HG02571 (cell line): Measurements from ENCODE around the gene QRFPR.
"Not testable (repeated sequence)": the region's sequence is repeated elsewhere in the genome, so short reads cannot be mapped to it uniquely, and the experiment has no call there.

Experiments used
- ATAC-seq: cut with Tn5 transposase; IDR thresholded peaks from one replicate; pipeline ENCODE4 v1.9.1; 2021; ENCODE audit warnings: mild to moderate bottlenecking, moderate library complexity; ENCODE audit not compliant: unreplicated experiment

QRFPR gene

GRCh38 chr4:121380776-121381462 is at the start of gene QRFPR:
TSS of gene QRFPR (minus strand) at chr4:121381018. CDS start at chr4:121380647, 371 bp downstream.
- ATAC-seq, result no peak

- ATAC-seq, result no peak
These were observed 47.9 kb upstream of the QRFPR start for GRCh38 chr4:121428721-121429120.

- no peak for ATAC-seq
These were observed 40.8 kb upstream of the QRFPR start for GRCh38 chr4:121421594-121421993.

- ATAC-seq, result no peak
These were observed 30.4 kb upstream of the QRFPR start for GRCh38 chr4:121411151-121411744.

- not testable (repeated sequence) for ATAC-seq
These were observed 27.7 kb upstream of the QRFPR start for GRCh38 chr4:121408567-121408966.

GRCh38 chr4:121400632-121401031 is 19.8 kb upstream of the QRFPR start:
- no peak for ATAC-seq

- ATAC-seq, result no peak
These were observed 17.3 kb upstream of the QRFPR start for GRCh38 chr4:121397941-121398601.

GRCh38 chr4:121397434-121397833 is 16.6 kb upstream of the QRFPR start:
- ATAC-seq, result no peak

- no peak for ATAC-seq
These were observed 11.7 kb upstream of the QRFPR start for GRCh38 chr4:121392426-121393086.

GRCh38 chr4:121390335-121390734 is 9.5 kb upstream of the QRFPR start:
- no peak for ATAC-seq

- ATAC-seq, result no peak
These were observed 1.5 kb downstream of the QRFPR start for GRCh38 chr4:121379276-121379675.

- no peak for ATAC-seq
These were observed 3.7 kb downstream of the QRFPR start for GRCh38 chr4:121377076-121377475.

- ATAC-seq, result no peak
These were observed 4.3 kb downstream of the QRFPR start for GRCh38 chr4:121376556-121376955.

GRCh38 chr4:121376097-121376496 is 4.7 kb downstream of the QRFPR start:
- ATAC-seq, result no peak

GRCh38 chr4:121375262-121375661 is 5.6 kb downstream of the QRFPR start:
- no peak for ATAC-seq

GRCh38 chr4:121373841-121374240 is 7.0 kb downstream of the QRFPR start:
- no peak for ATAC-seq

GRCh38 chr4:121370729-121371325 is 10.0 kb downstream of the QRFPR start:
- no peak for ATAC-seq

GRCh38 chr4:121360495-121360894 is 20.3 kb downstream of the QRFPR start:
- ATAC-seq, result no peak

- ATAC-seq, result no peak
These were observed 22.3 kb downstream of the QRFPR start for GRCh38 chr4:121358473-121358872.

GRCh38 chr4:121353213-121353612 is 27.6 kb downstream of the QRFPR start:
- ATAC-seq, result no peak

- no peak for ATAC-seq
These were observed 36.7 kb downstream of the QRFPR start for GRCh38 chr4:121344098-121344497.
